Limb (tissue), 2 donors: ENCODE results near the gene B3GNT7.
"Not testable (repeated sequence)": the region's sequence is repeated elsewhere in the genome, so short reads cannot be mapped to it uniquely, and the experiment has no call there.

Source experiments
- DNase-seq, 2 donors: peaks; one replicate each; pipeline ENCODE4 v3.0.0-alpha.2; 2016; ENCODE audit errors: extremely low spot score in 2 of 2

The B3GNT7 gene

GRCh38 chr2:231364961-231365810 is 30.3 kb upstream of the B3GNT7 start:
- DNase-seq = peak; percentile 15 to 50

GRCh38 chr2:231367178-231367577 is 28.3 kb upstream of the B3GNT7 start:
- no peak for DNase-seq

- no peak for DNase-seq
Measured at GRCh38 chr2:231369580-231370428, 25.7 kb upstream of the B3GNT7 start.

GRCh38 chr2:231370429-231370748 is 25.1 kb upstream of the B3GNT7 start:
- DNase-seq = no peak

- DNase-seq = no peak
Measured at GRCh38 chr2:231370749-231371429, 24.6 kb upstream of the B3GNT7 start.

GRCh38 chr2:231371430-231372054 is 24.0 kb upstream of the B3GNT7 start:
- no peak for DNase-seq

- no peak for DNase-seq
Measured at GRCh38 chr2:231372326-231372725, 23.2 kb upstream of the B3GNT7 start.

GRCh38 chr2:231373184-231373583 is 22.3 kb upstream of the B3GNT7 start:
- no peak for DNase-seq

GRCh38 chr2:231373786-231374349 is 21.6 kb upstream of the B3GNT7 start:
- no peak for DNase-seq

- DNase-seq = no peak
Measured at GRCh38 chr2:231374771-231375170, 20.7 kb upstream of the B3GNT7 start.

GRCh38 chr2:231375994-231376615 is 19.4 kb upstream of the B3GNT7 start:
- not testable (repeated sequence) for DNase-seq

GRCh38 chr2:231376857-231377256 is 18.7 kb upstream of the B3GNT7 start:
- no peak for DNase-seq

GRCh38 chr2:231378026-231378722 is 17.3 kb upstream of the B3GNT7 start:
- no peak for DNase-seq

- DNase-seq = no peak
Measured at GRCh38 chr2:231379266-231380215, 16.0 kb upstream of the B3GNT7 start.

GRCh38 chr2:231380307-231380706 is 15.2 kb upstream of the B3GNT7 start:
- no peak for DNase-seq

GRCh38 chr2:231380991-231381847 is 14.3 kb upstream of the B3GNT7 start:
- no peak for DNase-seq

GRCh38 chr2:231382116-231382515 is 13.4 kb upstream of the B3GNT7 start:
- no peak for DNase-seq
